ENCODE results near the gene WDR17.
"Not testable (repeated sequence)": the region's sequence is repeated elsewhere in the genome, so short reads cannot be mapped to it uniquely, and the experiment has no call there.

Gene WDR17

DNA sequence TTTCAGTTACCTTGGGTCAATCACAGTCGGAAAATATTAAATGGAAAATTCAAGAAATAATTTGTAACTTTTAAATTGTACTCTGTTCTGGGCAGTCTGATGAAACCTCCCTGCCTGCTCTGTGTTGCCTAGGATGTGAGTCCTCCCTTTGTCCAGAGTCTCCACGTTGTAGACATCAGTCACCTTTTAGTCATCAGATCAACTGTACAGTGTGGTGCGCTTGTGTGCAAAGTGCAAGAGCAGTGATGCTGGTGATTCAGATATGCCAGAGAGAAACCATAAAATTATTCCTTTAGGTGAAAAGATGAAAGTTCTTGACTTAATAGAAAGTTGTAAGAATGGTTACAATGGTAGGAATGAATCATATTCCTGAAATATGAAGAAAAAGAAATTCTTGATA is 128.3 kb downstream of the WDR17 start:
- peak in 1 of 3 donors; percentile 7 for DNase-seq

DNA sequence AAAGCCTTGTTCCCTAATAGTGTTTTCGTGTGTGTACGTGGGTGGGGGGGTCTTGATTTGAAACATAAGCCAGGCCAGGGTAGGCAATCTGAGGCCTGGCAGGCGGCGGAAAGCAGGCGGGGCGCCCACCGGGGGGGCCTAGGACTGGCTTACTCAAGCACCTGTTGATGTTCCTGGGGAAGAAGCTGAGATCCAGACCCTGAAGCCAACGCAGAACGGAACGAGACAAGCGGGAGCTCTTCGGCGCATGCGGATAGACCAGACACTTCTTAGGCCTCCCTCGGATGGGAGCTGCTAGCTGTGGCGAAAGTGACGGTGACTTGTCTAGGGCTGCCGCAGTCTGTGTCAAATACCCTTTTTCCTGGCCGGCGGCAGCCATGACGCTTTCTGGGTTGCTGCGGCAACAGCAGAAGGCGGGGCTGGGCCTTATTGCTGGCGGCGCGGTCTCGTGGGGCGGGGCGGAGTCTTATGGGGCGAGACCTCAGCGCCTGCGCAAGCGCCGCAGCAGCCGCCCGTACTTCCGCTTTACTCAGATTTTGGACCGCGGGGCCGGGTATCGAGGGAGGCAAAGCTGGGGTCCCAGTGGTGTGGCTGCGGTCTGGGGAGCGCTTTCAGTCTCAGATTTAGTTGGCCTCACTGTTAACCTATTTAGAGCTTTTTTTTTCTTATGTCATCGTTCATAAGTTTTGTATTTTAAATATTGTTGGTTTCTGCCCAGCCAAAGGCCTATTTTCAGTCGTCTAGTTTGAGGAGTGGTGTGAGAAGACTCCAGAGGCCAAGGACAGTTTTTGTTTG is 129.7 kb downstream of the WDR17 start, which contains the start of gene SPATA4:
Gene SPATA4 (minus strand): TSS at position 402 of the 795 bp plus-strand sequence. CDS start 23 bp downstream, at position 379.
- DNase-seq = peak; percentile 94 to 97 (median 97)

- no peak for DNase-seq
Measured at GRCh38 chr4:176198316-176198903, 132.8 kb downstream of the WDR17 start.

DNA sequence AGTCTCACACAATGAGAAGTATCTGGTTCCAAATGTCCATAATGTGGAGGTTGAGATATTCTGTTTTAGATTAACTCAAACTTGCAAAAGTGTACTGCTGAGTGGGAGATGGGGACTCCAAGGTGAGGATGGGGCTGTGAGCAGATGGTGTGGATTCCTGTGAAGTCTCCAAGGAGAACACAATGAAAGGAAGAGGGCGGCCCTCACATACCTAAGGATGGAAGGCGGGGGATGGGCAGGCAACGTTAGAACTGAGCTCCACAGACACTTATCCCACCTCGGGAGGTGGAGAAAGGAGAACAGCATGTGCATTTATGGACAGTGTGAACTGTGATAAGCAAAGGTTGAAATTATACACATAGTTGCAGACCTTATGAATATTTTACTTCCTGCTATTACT is 139.7 kb downstream of the WDR17 start:
- DNase-seq = no peak

- DNase-seq = no peak
Measured at GRCh38 chr4:176207839-176208238, 142.2 kb downstream of the WDR17 start.

GRCh38 chr4:176209535-176209934 is 143.9 kb downstream of the WDR17 start:
- DNase-seq = no peak

DNA sequence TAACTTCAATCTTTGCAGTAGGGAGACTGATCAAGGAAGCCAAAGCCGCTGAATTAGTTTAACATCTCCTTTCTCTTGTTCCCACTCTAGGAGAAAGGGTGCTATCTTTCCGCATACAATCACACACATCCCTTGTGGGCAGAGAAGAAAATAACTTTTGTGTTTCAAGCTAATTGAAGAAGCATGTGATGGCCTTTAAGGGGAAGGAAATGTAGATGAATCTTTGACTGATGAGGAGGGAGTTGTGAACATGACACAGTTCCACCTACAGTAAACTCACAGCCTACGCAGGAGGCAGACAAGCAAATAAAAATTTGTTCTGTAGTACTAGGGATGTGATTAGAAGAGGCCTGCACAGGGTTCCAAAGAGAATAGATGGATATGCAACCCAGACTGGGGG is 144.5 kb downstream of the WDR17 start:
- no peak for DNase-seq

DNA sequence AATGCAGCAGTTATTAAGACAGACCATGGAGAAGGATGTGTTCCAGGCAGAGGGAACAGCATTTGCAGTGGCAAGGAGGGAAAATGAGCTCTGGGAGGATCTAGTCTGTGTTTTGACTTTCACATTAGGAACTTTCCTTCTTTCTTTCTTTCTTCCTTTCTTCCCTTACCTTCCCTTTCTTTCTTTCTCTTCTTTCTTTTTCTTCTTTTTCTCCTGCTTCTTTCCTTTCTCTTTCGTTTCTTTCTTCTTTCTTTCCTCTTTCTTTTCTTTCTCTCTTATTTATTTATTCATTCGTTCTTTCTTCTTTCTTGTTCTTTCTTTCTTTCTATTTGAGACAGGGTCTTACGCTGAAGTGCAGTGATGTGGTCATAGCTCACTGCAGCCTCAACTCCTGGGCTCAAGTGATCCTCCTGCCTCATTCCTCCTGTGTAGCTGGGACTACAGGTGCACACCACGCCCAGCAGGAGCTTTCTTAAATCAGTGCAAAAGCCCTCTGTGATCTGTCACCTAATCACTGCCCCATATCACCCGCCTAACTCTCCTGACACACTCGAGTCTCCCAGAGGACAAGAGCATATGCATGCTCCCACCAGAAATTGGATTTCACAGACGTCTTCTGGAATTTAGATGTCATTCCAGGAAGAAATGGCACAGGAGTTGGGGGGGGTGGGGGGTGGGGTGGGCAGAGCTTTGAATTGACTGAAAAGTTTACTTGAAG is 145.1 kb downstream of the WDR17 start:
- DNase-seq = no peak

DNA sequence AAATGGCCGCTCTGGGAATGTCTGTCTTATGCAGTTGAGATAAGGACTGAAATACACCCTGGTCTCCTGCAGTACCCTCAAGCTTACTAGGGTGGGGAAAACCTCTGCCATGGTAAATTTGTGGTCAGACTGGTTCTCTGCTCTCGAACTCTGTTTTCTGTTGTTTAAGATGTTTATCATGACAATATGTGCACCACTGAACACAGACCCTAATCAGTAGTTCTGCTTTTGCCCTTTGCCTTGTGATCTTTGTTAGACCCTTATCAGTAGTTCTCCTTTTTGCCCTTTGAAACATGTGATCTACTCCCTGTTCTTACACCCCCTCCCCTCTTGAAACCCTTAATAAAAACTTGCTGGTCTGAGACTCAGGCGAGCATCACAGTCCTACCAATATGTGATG is 146.7 kb downstream of the WDR17 start:
- DNase-seq = not testable (repeated sequence)

GRCh38 chr4:176217510-176217909 is 151.9 kb downstream of the WDR17 start:
- no peak for DNase-seq

DNA sequence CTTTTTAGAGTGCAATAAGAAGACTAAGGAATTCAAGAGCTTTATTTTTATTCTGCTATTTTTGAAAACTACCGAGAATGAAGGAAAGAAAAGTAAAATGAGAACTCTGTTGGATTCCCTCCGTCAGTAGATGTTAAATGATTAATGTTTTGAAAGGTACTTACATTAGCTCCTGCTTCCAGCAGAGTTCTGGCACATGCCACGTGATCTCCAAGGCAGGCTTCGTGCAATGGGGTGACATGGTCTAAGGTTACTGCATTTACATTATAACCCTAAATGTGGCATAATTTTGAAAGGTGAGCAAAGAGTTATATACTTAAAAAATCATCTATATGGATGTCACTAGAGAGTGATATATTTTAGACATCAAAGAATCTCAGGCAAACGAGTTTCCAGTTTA is 156.5 kb downstream of the WDR17 start:
- DNase-seq = no peak

DNA sequence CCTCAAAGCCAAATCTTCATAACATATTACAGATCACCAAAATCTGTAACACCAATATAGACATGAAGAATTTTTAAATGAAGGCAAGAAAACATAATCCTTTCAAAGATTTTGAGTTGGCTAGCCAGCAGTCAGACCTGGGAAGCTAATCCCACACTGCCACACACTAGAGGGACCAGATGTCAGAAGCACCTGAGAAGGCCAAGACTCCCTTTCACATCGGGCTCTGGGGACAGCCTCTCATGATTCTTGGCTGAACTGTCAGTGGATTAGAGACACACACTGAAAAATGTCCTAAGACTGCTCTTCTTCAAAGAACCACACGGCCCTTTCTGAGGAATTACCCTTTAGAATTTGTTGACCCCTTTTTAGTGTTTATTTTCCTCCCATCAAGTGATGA is 157.9 kb downstream of the WDR17 start:
- no peak for DNase-seq

- DNase-seq = no peak
Measured at GRCh38 chr4:176226736-176227135, 161.1 kb downstream of the WDR17 start.

DNA sequence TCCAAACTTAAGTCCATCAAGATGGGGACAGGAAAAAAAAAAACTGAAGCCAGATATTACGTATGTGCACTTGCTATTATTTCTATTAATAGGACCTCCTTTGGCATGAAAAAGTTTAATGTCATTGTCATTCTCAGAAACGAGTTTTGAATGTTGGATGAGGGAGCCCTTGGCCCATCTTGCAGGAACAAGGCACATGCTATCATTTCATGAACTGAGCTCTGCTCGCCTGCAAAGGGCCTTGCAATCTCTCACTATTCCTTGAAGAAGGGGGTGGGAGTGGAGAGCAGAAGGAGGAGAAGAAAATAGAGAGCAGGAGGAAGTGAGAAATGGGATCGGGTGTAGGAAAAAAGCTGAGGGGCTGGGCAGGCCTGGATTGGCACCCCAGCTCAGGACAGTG is 164.0 kb downstream of the WDR17 start:
- no peak for DNase-seq
